ENCODE results near the gene TMEM208.
A peak's percentile ranks its signal among the peaks of the same experiment; 100 is the strongest.

TMEM208 gene

DNA sequence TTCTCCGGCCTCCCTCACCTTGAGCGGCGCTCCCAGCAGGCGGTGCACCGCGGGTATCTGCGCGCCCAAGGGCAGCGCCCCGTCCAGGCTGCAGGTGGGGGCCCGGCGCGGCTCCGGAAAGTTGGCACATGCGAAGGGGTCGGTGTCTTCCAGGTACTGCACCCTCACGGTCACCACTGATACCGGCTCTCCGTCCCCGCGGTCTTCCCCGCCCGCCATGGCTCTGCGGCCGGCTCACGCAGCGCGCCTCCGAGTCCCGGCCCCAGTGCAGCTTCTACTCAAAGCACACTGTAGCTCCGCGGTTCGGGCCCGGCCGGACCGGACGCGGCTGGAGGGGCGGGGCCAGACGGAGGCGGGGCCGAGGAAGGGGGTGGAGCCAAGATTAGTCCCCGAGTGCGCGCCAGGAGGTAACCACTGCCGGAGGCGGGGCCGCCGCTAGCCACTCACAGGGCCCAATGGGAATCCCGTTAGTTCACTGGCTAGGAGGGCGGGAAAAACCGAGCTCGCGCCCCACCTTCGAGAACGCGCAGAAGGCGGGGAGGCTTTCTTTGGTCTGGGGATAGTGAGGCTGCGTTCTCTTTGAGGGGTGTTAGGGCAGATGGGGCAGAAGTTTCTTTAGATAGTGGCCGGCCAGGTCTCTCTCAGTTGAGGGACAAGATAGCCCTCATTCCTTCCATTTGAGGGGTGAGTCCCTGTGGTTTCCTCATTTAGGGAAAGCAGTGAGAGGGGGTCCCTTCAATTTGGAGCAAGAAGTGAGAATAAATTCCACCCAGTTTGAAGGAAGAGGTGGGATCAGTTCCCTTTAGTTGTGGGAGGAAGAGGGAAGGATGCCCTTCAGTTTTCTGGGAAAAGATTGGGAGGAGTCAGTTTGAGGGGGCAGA, 20.5 kb downstream of the TMEM208 start, which contains the start of gene FHOD1:
TSS of gene FHOD1 (minus strand) at position 290 of the 881 bp plus-strand sequence. CDS start at position 219, 71 bp downstream.
- TF ChIP-seq CTCF (IDR thresholded peaks at IDR 0.05; ENCODE audit: insufficient read depth, missing control alignments), result no peak
- DNase-seq (ENCODE audit: insufficient read length, low spot score), result peak; percentile 32
- no peak for FAIRE-seq

DNA sequence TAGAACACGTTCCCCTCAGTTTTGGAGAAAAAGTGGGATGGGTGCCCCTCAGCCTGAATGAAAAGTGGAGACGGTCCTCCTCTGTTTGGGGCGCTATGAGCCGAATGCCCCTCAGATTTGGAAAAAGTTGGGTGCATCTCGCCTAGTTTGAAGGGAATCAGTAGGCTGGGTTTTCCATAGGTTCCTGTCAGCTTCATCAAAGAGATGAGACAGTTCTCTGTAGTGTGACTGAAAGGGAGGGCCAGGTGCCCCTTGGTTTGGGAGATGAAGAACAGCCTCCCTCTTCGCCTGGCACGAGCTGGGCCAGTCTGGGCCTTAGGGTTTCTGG, 21.1 kb downstream of the TMEM208 start:
- FAIRE-seq (no peak), DNase-seq (ENCODE audit: insufficient read length, low spot score) (no peak)
- no peak for TF ChIP-seq CTCF (IDR thresholded peaks at IDR 0.05; ENCODE audit: insufficient read depth, missing control alignments)

GRCh38 chr16:67248401-67249177, 21.7 kb downstream of the TMEM208 start, which contains the start of gene SLC9A5:
Gene SLC9A5 (plus strand): TSS chr16:67248979. CDS start chr16:67249015, 36 bp downstream.
- no peak for FAIRE-seq
- TF ChIP-seq CTCF (IDR thresholded peaks at IDR 0.05; ENCODE audit: insufficient read depth, missing control alignments), result no peak
- DNase-seq (ENCODE audit: insufficient read length, low spot score), result no peak

- DNase-seq (ENCODE audit: insufficient read length, low spot score), result no peak
- TF ChIP-seq CTCF (IDR thresholded peaks at IDR 0.05; ENCODE audit: insufficient read depth, missing control alignments), result no peak
- FAIRE-seq, result no peak
Observed at GRCh38 chr16:67249178-67250044, 22.5 kb downstream of the TMEM208 start.

DNA sequence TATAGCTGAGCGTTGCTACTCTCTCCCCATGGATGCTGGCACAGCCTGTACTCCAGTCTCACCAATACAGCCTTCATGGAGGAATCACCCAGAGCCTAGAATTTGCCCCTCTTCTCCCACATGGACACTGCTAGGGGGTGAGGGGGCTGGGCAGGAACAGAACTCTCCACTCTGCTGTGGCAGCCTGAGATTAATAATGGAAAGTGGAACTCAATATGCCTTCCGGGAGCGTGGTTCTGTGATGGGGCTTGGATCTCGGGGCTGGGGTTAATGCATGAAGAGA, 23.1 kb downstream of the TMEM208 start:
- no peak for FAIRE-seq
- TF ChIP-seq CTCF (IDR thresholded peaks at IDR 0.05; ENCODE audit: insufficient read depth, missing control alignments), result no peak
- DNase-seq (ENCODE audit: insufficient read length, low spot score), result no peak

GRCh38 chr16:67252609-67253497, 25.9 kb downstream of the TMEM208 start:
- DNase-seq (ENCODE audit: insufficient read length, low spot score) (no peak), FAIRE-seq (no peak)
- TF ChIP-seq CTCF (IDR thresholded peaks at IDR 0.05; ENCODE audit: insufficient read depth, missing control alignments), result no peak

Data from D721Med (cell line).